GM18505 (cell line): Measurements from ENCODE around the gene VTN.

Source experiments
- ATAC-seq: cut with Tn5 transposase; IDR thresholded peaks from one replicate; pipeline ENCODE4 v1.9.1; 2021; ENCODE audit not compliant: unreplicated experiment
- POLR2A ChIP-seq: IDR thresholded peaks from 4 replicates; pipeline ENCODE4 v1.6.1; 2011; ENCODE audit warnings: borderline replicate concordance; ENCODE audit not compliant: insufficient read depth, insufficient read length; ENCODE audit errors: extremely low read depth

VTN gene

GRCh38 chr17:28386391-28386790 lies 16.3 kb upstream of the VTN start:
- no peak for ATAC-seq

GRCh38 chr17:28385406-28385805 lies 15.3 kb upstream of the VTN start:
- TF ChIP-seq POLR2A = no peak
- ATAC-seq = no peak

More at GRCh38 chr17:28386391-28386790, 16.3 kb upstream of the VTN start:
- no peak for TF ChIP-seq POLR2A

- no peak for TF ChIP-seq POLR2A
- no peak for ATAC-seq
Observed at GRCh38 chr17:28385037-28385400, 14.9 kb upstream of the VTN start.

- peak; percentile 65 for ATAC-seq
- TF ChIP-seq POLR2A = peak; percentile 74
Observed at GRCh38 chr17:28384281-28385036, 14.4 kb upstream of the VTN start.

- TF ChIP-seq POLR2A = no peak
- no peak for ATAC-seq
Observed at GRCh38 chr17:28381141-28381825, 11.2 kb upstream of the VTN start.

- ATAC-seq = no peak
Observed at GRCh38 chr17:28379814-28380801, 10.0 kb upstream of the VTN start.

GRCh38 chr17:28372945-28373274 lies 2.8 kb upstream of the VTN start:
- no peak for TF ChIP-seq POLR2A
- no peak for ATAC-seq

More at GRCh38 chr17:28379814-28380801, 10.0 kb upstream of the VTN start:
- TF ChIP-seq POLR2A = no peak

GRCh38 chr17:28372203-28372944 lies 2.3 kb upstream of the VTN start:
- no peak for TF ChIP-seq POLR2A
- ATAC-seq = no peak

- ATAC-seq = peak; percentile 65
Observed at GRCh38 chr17:28371245-28372202, 1.4 kb upstream of the VTN start, which contains the start of gene SARM1. TSS of gene SARM1 (plus strand) at chr17:28371694. CDS start at chr17:28372033, 339 bp downstream.

GRCh38 chr17:28370744-28371103 lies 617 bp upstream of the VTN start:
- no peak for TF ChIP-seq POLR2A

More at GRCh38 chr17:28371245-28372202, 1.4 kb upstream of the VTN start, which contains the start of gene SARM1:
- peak; percentile 40 for TF ChIP-seq POLR2A

GRCh38 chr17:28369684-28370034 lies 448 bp downstream of the VTN start:
- ATAC-seq = no peak
- TF ChIP-seq POLR2A = no peak

More at GRCh38 chr17:28370744-28371103, 617 bp upstream of the VTN start:
- no peak for ATAC-seq
